A673 (cell line): ENCODE measurements around the gene KDELR3. TPM values are rescaled to one million over a fixed set of nuclear protein-coding genes. Genes with fewer than 3 reads are reported as not detected.

ENCODE experiments used
- BruUV-seq: library from RNA; stranded (reverse); fragments of 400-500 nt; replicated peaks from 2 replicates; lab custom pipeline; 2021; lab: Mats Ljungman, UMichigan
- CTCF ChIA-PET: fragments of 300-600 bp; sonication (Branson Sonifier 250); formaldehyde crosslinking; loops from one replicate; lab custom pipeline; 2022; ENCODE audit warnings: antibody characterized with exemption; lab: Charles Lee
- POLR2A ChIA-PET: fragments of 300-600 bp; sonication (Branson Sonifier 250); formaldehyde crosslinking; loops from one replicate; lab custom pipeline; 2022; ENCODE audit warnings: antibody characterized with exemption; ENCODE audit not compliant: low non-redundant PET; lab: Charles Lee
- DNase-seq: peaks from one replicate; pipeline ENCODE4 v3.0.0-alpha.2; 2015; ENCODE audit warnings: low spot score
- H3K27ac ChIP-seq: fragments of 200-600 bp; sonication (generic); 2 replicates; pipeline ENCODE4 v1.5.1; 2016; ENCODE audit warnings: mixed run types, low read depth, mild to moderate bottlenecking, mixed read lengths, antibody characterized with exemption, low read length; ENCODE audit not compliant: poor library complexity, severe bottlenecking
- H3K27me3 ChIP-seq: fragments of 200-600 bp; sonication (generic); replicated peaks from 2 replicates; pipeline ENCODE4 v1.6.1; 2017; ENCODE audit warnings: mixed run types, low read depth, mild to moderate bottlenecking, mixed read lengths, antibody characterized with exemption, low read length; ENCODE audit not compliant: insufficient read depth, poor library complexity
- H3K36me3 ChIP-seq: fragments of 200-600 bp; sonication (generic); 2 replicates; pipeline ENCODE4 v1.6.1; 2016; ENCODE audit warnings: mixed run types, mild to moderate bottlenecking, mixed read lengths, antibody characterized with exemption, low read length; ENCODE audit not compliant: insufficient read depth, poor library complexity, severe bottlenecking
- H3K4me1 ChIP-seq: fragments of 200-600 bp; sonication (generic); 2 replicates; pipeline ENCODE4 v1.6.1; 2017; ENCODE audit warnings: mixed run types, mild to moderate bottlenecking, mixed read lengths, antibody characterized with exemption, low read length; ENCODE audit not compliant: insufficient read depth, poor library complexity, severe bottlenecking
- H3K4me3 ChIP-seq: fragments of 200-600 bp; sonication (generic); 2 replicates; pipeline ENCODE4 v1.5.1; 2016; ENCODE audit warnings: low read depth, mixed run types, mild to moderate bottlenecking, mixed read lengths, low read length; ENCODE audit not compliant: poor library complexity, severe bottlenecking
- H3K9me3 ChIP-seq: fragments of 200-600 bp; sonication (generic); 2 replicates; pipeline ENCODE4 v1.6.1; 2016; ENCODE audit warnings: mixed run types, low read depth, mild to moderate bottlenecking, mixed read lengths, antibody characterized with exemption, low read length; ENCODE audit not compliant: poor library complexity, severe bottlenecking
- EZH2 ChIP-seq: fragments of 200-600 bp; sonication (generic); IDR thresholded peaks from 2 replicates; pipeline ENCODE4 v1.6.1; 2017; ENCODE audit warnings: borderline replicate concordance, low read depth, mild to moderate bottlenecking, mixed read lengths, antibody characterized with exemption, low read length; ENCODE audit not compliant: poor library complexity, severe bottlenecking
- intact Hi-C: fragments of 100-400 bp; cut with micrococcal nuclease; formaldehyde crosslinking; loops from one replicate; pipeline ENCODE4 v1.10.0; 2022; ENCODE audit not compliant: unreplicated experiment
- total RNA-seq: library from RNA; stranded (reverse); gene quantifications from 2 replicates; pipeline ENCODE4 v1.2.3, GENCODE V29; 2021
- TF ChIP-seq, protein P1 (sequence below): fragments of 300-800, 200-600 bp; sonication (generic); conservative IDR thresholded peaks from 2 replicates; pipeline ENCODE4 v1.5.1; 2017; ENCODE audit warnings: low read depth, mild to moderate bottlenecking, antibody characterized with exemption, low read length, moderate library complexity, mixed read lengths

Gene KDELR3
- total RNA-seq, 1 experiment from 2014 or later, result 4.0 TPM

DNA sequence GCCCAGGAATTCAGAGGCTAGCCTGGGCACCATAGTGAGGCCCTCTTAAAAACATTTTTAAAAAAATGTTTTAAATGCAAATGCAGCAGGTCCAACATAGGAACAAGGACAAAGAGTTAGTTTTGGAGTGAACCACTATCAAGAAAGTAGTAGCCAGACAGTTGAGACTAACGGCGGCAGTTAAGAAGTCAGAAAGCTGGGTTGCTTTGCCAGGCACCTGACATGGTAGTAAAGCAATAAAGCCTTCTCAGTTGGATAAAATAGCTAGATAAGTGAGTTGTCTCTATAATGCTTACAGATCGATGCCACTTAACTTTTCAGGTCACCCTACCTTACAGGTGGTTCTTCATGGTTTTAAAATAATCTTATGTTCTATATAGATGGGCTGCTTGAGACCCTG is 55.1 kb downstream of the KDELR3 start:
- BruUV-seq, result no TSS peak
- intact Hi-C loops, result no loop called here
- no peaks in the 10 kb centered on the region for H3K9me3 ChIP-seq
- H3K4me1 ChIP-seq, result no peaks in the 10 kb centered on the region
- no peak for DNase-seq
- CTCF ChIA-PET, result no interaction called here
- H3K4me3 ChIP-seq, result no peak overlapping the region
- H3K27ac ChIP-seq, result no peak overlapping the region
- POLR2A ChIA-PET, result no interaction called here
- no peaks in the 10 kb centered on the region for H3K27me3 ChIP-seq
- H3K36me3 ChIP-seq, result no peaks in the 10 kb centered on the region
- no peak for TF ChIP-seq EZH2
- TF ChIP-seq, protein P1, sequence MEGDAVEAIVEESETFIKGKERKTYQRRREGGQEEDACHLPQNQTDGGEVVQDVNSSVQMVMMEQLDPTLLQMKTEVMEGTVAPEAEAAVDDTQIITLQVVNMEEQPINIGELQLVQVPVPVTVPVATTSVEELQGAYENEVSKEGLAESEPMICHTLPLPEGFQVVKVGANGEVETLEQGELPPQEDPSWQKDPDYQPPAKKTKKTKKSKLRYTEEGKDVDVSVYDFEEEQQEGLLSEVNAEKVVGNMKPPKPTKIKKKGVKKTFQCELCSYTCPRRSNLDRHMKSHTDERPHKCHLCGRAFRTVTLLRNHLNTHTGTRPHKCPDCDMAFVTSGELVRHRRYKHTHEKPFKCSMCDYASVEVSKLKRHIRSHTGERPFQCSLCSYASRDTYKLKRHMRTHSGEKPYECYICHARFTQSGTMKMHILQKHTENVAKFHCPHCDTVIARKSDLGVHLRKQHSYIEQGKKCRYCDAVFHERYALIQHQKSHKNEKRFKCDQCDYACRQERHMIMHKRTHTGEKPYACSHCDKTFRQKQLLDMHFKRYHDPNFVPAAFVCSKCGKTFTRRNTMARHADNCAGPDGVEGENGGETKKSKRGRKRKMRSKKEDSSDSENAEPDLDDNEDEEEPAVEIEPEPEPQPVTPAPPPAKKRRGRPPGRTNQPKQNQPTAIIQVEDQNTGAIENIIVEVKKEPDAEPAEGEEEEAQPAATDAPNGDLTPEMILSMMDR, result no peak

DNA sequence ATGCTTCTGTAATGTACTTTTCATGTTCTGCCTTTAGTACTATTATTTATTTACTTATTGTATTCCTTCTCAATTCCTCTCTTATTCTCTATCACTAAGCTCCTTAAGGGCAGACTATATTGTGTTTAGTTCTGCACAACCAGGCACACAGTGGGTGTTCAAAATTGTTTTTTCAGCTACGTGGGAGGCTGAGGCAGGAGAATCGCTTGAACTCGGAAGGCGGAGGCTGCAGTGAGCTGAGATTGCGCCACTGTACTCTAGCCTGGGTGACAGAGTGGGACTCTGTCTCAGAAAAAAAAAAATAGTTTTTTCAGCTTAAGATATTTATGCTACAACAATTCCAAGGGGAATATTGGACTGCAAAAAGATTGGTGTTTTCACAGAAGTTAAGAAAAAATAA is 55.6 kb downstream of the KDELR3 start:
- Histone ChIP-seq H3K27ac (no peak overlapping the region), H3K4me1 (no peaks in the 10 kb centered on the region), H3K4me3 (no peak overlapping the region), H3K36me3 (no peaks in the 10 kb centered on the region), H3K27me3 (no peaks in the 10 kb centered on the region), H3K9me3 (no peaks in the 10 kb centered on the region)
- no peak for TF ChIP-seq EZH2
- TF ChIP-seq, protein P1, result no peak
- ChIA-PET CTCF (no interaction called here), POLR2A (no interaction called here)
- intact Hi-C loops, result no loop called here
- DNase-seq, result no peak
- no TSS peak for BruUV-seq

DNA sequence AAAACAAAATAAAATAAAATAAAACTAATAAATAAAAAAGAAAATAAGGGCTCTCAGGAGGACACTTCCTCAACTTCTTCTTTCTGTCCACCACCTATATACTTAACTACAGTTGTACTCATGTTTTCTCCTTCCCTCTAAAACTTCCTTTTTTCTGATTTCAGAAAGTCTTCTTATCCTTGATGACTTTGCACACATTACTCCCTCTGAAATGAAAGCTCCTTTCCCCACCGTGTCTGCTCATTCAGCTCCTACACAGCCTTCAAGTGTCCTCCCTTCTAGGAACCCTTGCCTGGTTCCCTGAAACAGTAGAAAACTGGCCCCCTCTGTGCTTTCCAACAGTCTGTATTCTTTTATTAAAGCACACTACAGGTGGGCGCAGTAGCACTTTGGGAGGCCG is 56.5 kb downstream of the KDELR3 start:
- TF ChIP-seq, protein P1, result no peak
- no peak for TF ChIP-seq EZH2
- CTCF ChIA-PET, result no interaction called here
- BruUV-seq, result no TSS peak
- Histone ChIP-seq H3K27ac (no peak overlapping the region), H3K9me3 (no peaks in the 10 kb centered on the region), H3K36me3 (no peaks in the 10 kb centered on the region), H3K27me3 (no peaks in the 10 kb centered on the region), H3K4me1 (no peaks in the 10 kb centered on the region), H3K4me3 (no peak overlapping the region)
- POLR2A ChIA-PET, result no interaction called here
- intact Hi-C loops, result no loop called here
- no peak for DNase-seq
